Measurements from ENCODE around the gene RANGRF. TPM values are rescaled to one million over a fixed set of nuclear protein-coding genes. Genes with fewer than 3 reads are reported as not detected.

RANGRF gene
- polyA plus RNA-seq, 1 of the 3 experiments (the other 2 are of a cell fraction): 55.9 TPM

DNA sequence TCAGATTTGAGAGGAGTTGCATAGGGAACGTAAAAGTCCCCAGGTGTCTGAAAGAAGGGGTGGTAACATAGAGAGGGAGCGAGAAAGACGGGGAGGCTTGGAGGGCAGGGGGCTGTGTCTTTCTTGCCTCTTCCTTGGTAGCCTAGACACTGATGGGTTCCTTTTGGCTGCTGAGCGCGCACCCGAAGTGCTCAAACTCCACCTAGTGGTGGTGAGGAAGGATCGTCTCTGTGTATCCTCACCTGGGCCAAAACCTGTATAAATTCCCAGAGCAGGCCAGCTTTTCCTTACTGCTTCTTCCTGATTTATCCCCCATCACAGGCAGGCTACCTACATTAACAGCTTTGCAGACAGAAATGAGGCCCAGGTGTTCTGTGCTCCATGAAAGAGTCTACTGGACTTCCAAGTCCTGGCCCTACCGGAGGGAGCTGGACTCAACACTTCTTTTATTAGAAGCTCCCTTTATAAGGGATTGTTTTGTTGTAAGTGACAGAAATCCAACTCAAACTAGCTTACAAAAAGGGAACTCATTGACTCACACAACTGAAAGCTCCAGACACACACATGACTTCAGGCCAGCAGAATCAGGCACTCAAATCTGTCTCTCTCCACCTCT lies 12.3 kb downstream of the RANGRF start:
- H3K4me3 ChIP-seq (ENCODE audit: low read depth in 2 of 2, low read length in 1 of 2): peak overlapping the region in 1 of 2 experiments; percentile 0; a peak in 1 of 4 replicates
- H3K27ac ChIP-seq (ENCODE audit: low read depth in 2 of 2, low read length in 1 of 2): no peak overlapping the region
- H3K9me3 ChIP-seq: no peaks in the 10 kb centered on the region
- TF ChIP-seq, protein P1, sequence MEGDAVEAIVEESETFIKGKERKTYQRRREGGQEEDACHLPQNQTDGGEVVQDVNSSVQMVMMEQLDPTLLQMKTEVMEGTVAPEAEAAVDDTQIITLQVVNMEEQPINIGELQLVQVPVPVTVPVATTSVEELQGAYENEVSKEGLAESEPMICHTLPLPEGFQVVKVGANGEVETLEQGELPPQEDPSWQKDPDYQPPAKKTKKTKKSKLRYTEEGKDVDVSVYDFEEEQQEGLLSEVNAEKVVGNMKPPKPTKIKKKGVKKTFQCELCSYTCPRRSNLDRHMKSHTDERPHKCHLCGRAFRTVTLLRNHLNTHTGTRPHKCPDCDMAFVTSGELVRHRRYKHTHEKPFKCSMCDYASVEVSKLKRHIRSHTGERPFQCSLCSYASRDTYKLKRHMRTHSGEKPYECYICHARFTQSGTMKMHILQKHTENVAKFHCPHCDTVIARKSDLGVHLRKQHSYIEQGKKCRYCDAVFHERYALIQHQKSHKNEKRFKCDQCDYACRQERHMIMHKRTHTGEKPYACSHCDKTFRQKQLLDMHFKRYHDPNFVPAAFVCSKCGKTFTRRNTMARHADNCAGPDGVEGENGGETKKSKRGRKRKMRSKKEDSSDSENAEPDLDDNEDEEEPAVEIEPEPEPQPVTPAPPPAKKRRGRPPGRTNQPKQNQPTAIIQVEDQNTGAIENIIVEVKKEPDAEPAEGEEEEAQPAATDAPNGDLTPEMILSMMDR (IDR thresholded peaks at IDR 0.05): peak; percentile 86
- TF ChIP-seq TCF12 (IDR thresholded peaks at IDR 0.05) (no peak), FOSL2 (IDR thresholded peaks at IDR 0.05; ENCODE audit: borderline replicate concordance, low read depth) (no peak), EZH2phosphoT487 (IDR thresholded peaks at IDR 0.05; ENCODE audit: borderline replicate concordance, low read depth) (no peak), GABPA (IDR thresholded peaks at IDR 0.05; ENCODE audit: low read depth) (no peak), POLR2AphosphoS5 (IDR thresholded peaks at IDR 0.05; ENCODE audit: low read depth, low read length) (no peak), ZBTB33 (IDR thresholded peaks at IDR 0.05; ENCODE audit: borderline replicate concordance, low read depth) (no peak), RAD21 (IDR thresholded peaks at IDR 0.05; ENCODE audit: low read length) (peak; percentile 91), SIN3A (IDR thresholded peaks at IDR 0.05; ENCODE audit: borderline replicate concordance, low read depth, low read length) (no peak), SMC3 (IDR thresholded peaks at IDR 0.05; ENCODE audit: low read depth, low read length) (peak; percentile 81)
- TF ChIP-seq, protein P2, sequence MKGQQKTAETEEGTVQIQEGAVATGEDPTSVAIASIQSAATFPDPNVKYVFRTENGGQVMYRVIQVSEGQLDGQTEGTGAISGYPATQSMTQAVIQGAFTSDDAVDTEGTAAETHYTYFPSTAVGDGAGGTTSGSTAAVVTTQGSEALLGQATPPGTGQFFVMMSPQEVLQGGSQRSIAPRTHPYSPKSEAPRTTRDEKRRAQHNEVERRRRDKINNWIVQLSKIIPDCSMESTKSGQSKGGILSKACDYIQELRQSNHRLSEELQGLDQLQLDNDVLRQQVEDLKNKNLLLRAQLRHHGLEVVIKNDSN (IDR thresholded peaks at IDR 0.05; ENCODE audit: borderline replicate concordance, low read depth): no peak
- no peaks in the 10 kb centered on the region for H3K4me1 ChIP-seq (ENCODE audit: control insufficient read depth in 1 of 2, insufficient read depth in 2 of 2, low read depth in 1 of 2, low read length in 1 of 2)
- no peak overlapping the region for H3K4me2 ChIP-seq
- H3K27me3 ChIP-seq (ENCODE audit: insufficient read depth): no peaks in the 10 kb centered on the region
- WGBS (ENCODE audit: low lambda C conversion rate): 13% methylated on average over 8 of the region's 8 CpGs
- POLR2A ChIA-PET: interaction anchor here (0.7 to 1.1 kb wide), 2 partner anchors 12 to 125 kb away, joined by 3 read pairs; partner anchors contain the start of gene RANGRF
- no peaks in the 10 kb centered on the region for H3K36me3 ChIP-seq (replicated peaks in 1 of 2; ENCODE audit: control insufficient read depth in 1 of 2, insufficient read depth in 2 of 2, low read length in 1 of 2)
- no peaks in the 10 kb centered on the region for H3K9me2 ChIP-seq
- DNase-seq: peak; percentile 83
- H2AFZ ChIP-seq (ENCODE audit: low read depth): peak overlapping the region; percentile 78
- CTCF ChIA-PET: interaction anchor here (0.5 to 3.3 kb wide), 42 partner anchors 9 to 460 kb away, joined by 3 to 18 read pairs (median 4); partner anchors contain the start of genes ARHGEF15, CTC1, ODF4 and PFAS
- no peaks in the 10 kb centered on the region for H4K20me1 ChIP-seq (ENCODE audit: insufficient read depth)
- no peaks in the 10 kb centered on the region for H3K79me2 ChIP-seq (ENCODE audit: insufficient read depth)
- H3K9ac ChIP-seq: no peak overlapping the region
- H3F3A ChIP-seq (replicated peaks; ENCODE audit: insufficient read depth): peaks cover 16% of the 10 kb centered on the region

Measured in SK-N-SH (cell line).